GM21717 (cell line): ENCODE results near the gene COPS8.
A peak's percentile ranks its signal among the peaks of the same experiment; 100 is the strongest.

Experiments
- ATAC-seq: cut with Tn5 transposase; IDR thresholded peaks from one replicate; pipeline ENCODE4 v1.9.1; 2021; ENCODE audit warnings: mild to moderate bottlenecking, moderate library complexity; ENCODE audit not compliant: unreplicated experiment

Gene COPS8

DNA sequence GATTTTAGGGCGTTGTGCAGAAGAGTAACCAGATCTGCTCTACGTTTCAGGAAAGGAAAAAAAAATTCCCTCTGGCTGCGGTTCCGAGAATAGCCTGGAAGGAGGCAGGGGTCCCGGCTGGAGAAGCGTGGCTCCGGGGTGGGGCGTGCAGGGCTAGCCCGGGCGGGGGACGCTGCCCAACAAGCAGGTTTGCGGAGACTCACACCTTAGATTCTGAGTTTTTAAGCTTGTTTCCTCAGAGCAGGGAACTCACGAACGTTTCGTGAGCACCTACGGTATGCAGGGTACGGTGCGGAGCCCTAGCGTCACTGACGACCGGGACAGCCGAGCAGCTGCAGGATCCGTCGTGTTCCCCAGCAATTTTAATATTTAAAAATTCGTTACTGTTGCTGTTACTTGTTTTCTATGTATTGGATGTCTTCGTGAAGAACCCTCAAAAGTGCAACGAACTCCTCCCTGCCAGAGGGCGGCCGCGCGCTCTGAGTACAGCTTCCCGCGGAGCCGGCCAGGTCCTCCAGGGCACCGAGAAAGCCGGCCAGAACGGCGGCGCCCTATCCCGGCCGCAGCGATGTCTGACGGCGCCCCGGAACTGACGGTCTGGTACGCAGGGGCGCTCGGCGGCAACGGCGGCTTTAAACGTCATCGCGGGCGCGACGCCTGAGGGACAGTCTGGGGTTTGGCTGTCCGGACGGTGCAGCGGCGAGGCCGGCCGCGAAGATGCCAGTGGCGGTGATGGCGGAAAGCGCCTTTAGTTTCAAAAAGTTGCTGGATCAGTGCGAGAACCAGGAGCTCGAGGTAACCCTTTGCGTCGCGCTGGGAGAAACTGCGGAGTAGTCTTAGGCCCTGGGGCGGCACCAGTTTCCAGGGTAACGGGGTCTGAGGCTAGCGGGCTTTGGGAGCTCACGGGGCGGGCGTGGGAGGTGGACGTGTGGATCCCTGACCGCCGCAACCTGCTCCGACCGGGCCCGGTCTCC, at the start of gene COPS8:
Gene COPS8 (plus strand): TSS at position 642 of the 974 bp plus-strand sequence. CDS start 76 bp downstream, at position 718.
- ATAC-seq: peak; percentile 99

GRCh38 chr2:237039301-237040031, 46.2 kb upstream of the COPS8 start:
- ATAC-seq: no peak

DNA sequence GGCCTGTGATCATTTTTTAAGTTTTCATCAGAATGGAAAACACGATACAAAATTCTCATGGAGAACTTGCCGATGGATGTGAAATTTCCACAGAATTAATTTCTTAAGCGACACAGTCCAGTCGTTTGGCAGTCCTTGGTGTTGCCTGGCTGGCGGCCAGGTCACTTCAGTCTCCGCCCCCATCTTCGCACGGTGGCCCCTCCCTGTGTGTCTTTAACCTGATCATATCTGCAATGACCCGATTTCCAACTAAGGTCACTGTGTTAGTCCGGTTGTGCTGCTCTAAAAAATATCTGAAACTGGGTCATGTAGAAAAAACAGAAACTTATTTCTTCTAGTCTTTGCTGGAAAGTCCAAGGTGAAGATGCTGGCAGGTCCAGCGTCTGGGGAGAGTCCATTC, 44.5 kb upstream of the COPS8 start:
- ATAC-seq: no peak

DNA sequence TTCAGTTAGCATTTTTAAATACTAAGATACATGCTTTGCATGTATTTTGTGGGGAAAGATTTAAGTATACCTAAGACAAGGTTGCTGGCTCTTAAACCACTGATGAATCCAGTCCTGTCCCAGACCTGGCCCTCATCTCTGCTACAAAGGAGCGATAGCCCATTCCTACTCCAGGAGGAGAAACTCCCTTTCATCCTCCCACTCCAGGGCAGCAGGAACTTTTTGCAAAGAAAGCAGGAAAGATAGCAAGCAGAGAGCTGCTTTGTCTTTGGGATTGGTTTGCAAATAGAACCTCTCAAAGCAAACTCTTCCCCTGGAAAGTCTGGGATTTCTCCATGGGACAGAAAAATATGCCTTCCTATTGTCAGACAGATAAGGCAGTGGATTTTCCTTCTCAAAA, 43.6 kb upstream of the COPS8 start:
- no peak for ATAC-seq

DNA sequence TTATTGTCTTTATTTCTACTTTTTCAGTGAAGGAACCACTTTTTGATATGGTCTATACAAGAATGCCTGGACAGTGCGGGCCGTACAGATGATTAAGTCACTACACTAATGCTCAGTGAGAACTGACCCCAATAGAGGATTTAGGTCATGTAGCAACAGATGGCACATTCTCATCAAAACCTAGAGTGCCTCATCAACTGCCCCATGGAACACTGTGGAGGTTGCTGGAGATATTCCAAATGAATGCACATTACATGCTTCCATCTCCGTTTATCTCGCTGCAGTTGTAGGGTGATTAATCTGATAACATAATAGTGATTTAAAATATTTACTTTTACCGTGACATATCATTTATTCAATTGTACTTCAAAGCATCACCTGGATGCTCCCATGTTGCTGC, 41.8 kb upstream of the COPS8 start:
- ATAC-seq: no peak

GRCh38 chr2:237044281-237044680, 41.4 kb upstream of the COPS8 start:
- ATAC-seq: no peak

- no peak for ATAC-seq
Observed at GRCh38 chr2:237045449-237045848, 40.2 kb upstream of the COPS8 start.

DNA sequence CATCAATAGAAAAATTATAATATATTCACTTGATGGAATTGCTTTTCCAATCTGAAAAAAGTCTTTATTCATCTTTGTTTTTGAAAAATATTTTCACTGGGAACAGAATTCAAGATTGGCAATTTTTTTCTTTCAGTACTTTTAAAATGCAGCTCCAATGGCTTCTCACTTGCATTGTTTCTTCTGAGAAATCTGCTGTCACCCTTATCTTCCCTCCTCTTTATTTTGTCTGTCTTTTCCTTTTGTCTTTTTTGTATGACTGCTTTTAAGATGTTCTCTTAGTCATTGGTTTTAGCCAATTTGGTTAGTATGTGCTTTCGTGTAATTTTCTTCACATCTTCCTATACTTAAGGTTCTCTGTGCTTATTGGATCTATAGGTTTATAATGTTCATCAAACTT, 37.1 kb upstream of the COPS8 start:
- no peak for ATAC-seq

DNA sequence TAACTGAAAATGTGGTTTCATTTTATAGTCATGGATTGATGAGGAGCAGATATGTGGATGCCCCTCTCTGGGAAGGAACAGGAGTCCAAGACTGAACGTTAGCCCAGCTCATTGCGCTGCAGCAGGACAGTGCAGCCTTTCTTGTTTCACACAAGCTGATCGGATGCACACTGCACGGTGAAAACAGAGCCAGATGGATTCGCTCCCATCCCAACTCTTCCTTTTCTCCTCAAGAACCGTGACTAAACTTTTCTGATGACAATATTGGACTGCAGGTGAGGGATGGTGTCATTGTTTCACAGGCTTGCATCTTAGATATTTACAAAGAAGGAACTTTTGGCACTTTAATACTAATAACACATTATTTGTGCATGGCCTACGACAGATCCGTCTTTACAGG, 33.8 kb upstream of the COPS8 start:
- ATAC-seq: no peak

DNA sequence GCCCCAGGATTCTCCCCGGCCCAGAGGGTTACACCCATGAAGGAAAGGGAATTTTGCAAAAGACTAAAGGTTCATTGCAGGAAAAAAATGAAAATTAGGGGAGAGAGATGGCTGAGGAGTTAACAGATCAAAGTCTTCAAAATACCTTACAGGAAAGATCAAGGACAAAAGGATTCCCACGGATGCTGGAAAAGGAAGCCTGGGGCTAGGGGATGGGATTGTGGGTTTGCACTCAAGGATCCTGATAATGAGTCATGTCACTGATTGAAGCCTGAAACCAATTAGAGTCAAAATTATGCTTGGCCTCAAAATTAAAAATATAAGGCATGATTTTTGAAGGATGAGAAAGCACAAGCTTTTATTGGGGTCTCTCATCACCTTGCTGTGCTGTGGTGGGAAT, 32.6 kb upstream of the COPS8 start:
- no peak for ATAC-seq

DNA sequence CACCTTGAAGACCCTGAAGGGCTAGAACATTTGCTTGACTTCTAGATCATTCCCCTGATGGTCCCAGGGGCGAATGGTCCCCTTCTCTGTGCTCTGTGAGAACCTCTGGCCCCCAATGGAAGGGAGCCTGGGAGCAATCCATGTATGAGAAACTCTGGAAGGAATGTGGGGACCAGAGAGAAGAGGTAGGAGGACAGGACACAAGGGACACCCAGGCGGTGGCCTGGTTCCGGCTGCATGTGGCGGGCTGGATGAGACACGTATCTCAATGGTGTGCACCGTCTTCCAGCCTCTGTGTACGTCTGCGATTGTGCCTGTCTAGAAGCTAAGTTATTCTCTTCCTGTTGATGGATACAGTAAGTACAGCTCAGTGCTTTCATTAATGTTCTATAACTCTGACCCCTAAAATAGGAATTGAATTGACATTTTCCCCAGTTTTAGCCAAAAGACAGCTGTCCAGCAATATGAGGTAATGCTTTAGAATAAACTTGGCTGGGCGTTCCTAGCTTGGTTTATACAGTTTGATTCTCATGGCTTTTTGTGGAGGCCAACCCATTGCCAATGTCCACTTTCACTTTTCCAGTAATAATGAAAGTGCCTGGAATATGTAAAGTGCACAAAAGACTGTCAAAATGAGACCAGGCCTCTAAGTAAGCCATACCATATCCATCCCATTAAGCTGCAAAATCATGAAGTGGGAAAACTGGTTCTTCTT, 30.1 kb upstream of the COPS8 start:
- ATAC-seq: no peak

DNA sequence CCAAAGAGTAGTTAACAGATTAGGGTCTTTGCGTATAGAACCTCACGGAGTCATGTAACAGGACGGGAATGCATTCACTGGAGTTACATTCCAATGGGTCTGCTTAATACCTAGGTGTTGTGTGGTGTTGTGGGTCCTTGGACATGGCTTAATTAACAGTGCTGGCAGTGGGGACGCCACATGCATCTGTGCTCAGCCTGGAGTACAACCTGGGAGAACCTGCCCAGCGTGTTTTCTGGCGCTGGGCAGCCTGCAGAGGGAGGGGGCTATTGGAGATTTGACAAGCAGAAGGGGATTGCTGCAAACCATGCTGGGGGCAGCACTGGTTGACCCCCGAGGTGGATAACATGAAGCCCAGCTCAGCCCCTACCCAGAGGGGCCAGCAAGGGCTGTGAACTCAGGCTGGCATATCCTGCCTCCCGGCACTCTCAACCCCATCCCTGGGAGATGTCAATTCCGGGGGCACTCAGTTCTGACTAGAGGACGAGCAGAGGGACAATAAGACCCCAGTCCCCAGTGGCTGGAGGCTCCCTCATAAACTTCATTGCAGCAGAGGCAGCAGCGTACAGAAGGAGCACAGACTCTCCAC, 29.3 kb upstream of the COPS8 start:
- ATAC-seq: no peak

DNA sequence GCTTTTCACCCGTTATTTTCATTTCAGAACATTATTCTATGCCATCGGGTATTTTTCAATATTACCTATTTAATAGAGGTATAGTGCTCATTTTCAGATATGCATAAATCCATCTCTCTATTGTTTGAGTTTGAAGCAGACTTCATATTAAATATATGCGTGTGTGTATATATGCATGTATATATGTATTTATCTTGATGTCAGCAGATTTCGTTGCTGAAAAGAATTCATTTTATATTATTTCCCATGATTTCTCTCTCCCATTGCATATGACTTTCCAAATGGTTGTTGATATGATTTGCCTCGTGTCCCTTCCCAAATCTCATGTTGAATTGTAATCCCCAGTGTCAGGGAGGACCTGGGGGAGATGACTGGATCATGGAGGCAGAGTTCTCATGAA, 28.6 kb upstream of the COPS8 start:
- ATAC-seq: no peak

DNA sequence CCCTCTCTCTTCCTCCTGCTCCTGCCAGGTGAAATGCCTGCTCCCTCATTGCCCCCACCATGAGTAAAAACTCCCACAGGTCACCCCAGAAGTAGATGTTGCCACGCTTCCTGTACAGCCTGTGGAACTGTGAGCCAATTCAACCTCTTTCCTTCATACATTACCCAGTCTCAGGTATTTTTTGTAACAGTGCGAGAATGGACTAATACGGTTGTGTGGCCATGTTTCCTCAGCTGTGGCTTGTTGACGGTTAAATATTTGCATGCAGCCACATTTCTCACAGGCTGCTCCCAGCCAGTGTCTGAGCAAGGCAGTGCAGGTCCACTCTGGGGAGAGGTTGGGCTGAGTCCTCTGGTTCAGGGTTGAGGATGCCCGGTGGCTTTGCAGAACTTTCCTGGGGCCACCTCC, 27.8 kb upstream of the COPS8 start:
- peak; percentile 83 for ATAC-seq

DNA sequence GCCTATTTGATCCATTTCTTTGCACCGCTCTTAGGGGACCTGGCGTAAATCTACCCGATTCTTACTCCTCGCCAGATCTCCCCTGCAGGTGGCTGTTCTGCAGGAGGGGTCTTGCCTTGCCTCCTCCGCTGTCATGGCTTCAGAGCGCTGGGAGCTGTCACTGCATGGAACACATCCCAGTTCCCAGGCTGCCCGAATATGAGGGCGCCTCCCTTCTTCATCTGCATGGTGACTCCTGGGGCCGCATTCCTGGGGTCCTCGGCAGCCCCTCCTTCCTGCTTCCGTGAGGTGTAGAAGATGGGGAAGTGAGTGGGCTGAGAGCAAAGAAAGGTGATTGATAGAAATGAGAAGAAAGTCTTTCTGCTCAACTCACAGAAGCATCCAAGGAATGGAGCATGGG, 27.3 kb upstream of the COPS8 start:
- no peak for ATAC-seq

DNA sequence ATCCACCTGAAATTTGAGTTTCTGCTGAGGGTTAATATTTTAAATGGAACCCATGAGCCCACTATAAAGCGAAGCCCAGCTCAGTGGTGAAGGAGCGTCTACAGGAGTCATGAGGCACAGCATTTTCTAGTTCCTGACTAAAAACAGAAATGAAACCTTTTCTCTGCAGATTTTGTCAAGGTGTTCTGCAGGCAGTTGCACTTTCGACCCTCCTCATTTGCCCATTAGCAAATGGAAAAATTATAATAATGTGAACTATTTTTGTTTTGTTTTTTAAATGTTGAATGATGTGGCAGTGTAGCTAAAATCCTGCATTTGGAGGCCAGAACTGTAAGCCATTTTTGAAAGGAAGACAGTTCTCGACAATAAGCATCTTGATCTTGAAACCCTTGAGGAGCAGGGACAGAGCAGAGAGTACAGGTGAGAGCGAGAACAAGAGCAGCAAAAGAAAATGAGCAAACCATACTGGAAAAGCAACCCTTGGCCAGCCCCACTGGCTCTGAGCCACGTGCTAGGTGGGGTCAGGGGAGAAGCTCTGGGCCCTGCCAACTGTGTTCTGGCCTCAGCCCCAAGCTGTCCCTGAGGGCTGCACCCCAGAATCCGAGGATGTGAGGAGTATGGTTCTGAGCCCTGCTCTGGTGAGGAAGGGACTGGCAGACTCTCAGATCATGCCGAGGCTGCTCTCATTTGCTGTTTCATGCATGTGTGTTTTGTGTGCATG, 26.4 kb upstream of the COPS8 start:
- ATAC-seq: peak; percentile 81

GRCh38 chr2:237060534-237061312, 25.0 kb upstream of the COPS8 start:
- no peak for ATAC-seq

DNA sequence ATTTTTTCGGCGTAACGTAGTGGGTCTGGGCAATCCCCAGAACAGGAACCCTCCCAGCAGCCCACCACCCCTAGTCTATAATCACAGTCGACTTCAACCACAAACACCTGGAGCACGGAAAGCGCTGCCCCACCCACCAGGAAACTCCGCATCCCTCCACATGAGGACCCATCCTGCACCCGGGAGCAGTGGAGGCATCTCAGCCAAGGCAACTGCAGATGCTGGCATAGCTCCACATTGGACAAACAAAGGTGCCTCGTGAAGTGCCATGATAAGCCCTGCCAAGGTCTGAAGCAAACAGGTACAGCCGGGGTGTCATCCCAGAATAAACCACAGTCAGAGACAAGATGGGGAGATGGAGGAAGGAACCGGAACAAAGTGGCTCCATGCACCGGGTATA, 24.3 kb upstream of the COPS8 start:
- no peak for ATAC-seq

DNA sequence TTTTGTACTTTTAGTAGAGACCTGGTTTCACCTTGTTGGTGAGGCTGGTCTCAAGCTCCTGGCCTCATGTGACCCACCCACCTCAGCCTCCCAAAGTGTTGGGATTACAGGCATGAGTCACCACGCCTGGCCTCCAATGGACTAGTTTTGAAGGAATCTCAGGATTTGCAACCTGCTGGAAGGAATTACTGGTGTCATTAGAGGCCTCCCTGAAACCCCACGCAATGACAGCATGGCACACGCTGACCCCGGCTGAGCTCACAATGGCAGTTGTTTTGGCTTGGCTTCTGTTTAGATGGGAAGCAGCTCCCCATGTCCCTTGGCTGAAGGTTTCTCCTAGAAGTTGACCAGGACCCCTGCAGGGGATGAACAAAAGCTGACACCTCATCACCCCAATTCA, 23.1 kb upstream of the COPS8 start:
- no peak for ATAC-seq
